NOMO-1 (cell line): ENCODE data around the gene SVIL.
"Not testable (repeated sequence)": the region's sequence is repeated elsewhere in the genome, so short reads cannot be mapped to it uniquely, and the experiment has no call there.

ENCODE experiments used
- DNase-seq, 2 experiments: peaks; one replicate each; lab custom pipeline; 2025; ENCODE audit not compliant: unreplicated experiment in 2 of 2; lab: John Stamatoyannopoulos, UW

SVIL gene

GRCh38 chr10:29649561-29650551 lies 15.1 kb upstream of the SVIL start:
- DNase-seq, result no peak

GRCh38 chr10:29648983-29649268 lies 14.2 kb upstream of the SVIL start:
- no peak for DNase-seq

- DNase-seq, result no peak
Observed at GRCh38 chr10:29648114-29648982, 13.6 kb upstream of the SVIL start.

GRCh38 chr10:29647478-29647877 lies 12.7 kb upstream of the SVIL start:
- no peak for DNase-seq

- no peak for DNase-seq
Observed at GRCh38 chr10:29646960-29647461, 12.2 kb upstream of the SVIL start.

- DNase-seq, result no peak
Observed at GRCh38 chr10:29646238-29646902, 11.6 kb upstream of the SVIL start.

GRCh38 chr10:29643771-29644501 lies 9.2 kb upstream of the SVIL start:
- no peak for DNase-seq

GRCh38 chr10:29642990-29643389 lies 8.2 kb upstream of the SVIL start:
- DNase-seq, result no peak

- no peak for DNase-seq
Observed at GRCh38 chr10:29637537-29637936, 2.8 kb upstream of the SVIL start.

GRCh38 chr10:29636178-29636577 lies 1.4 kb upstream of the SVIL start:
- peak; percentile 45 to 80 for DNase-seq

GRCh38 chr10:29635711-29636144 lies 957 bp upstream of the SVIL start:
- DNase-seq, result no peak

- no peak for DNase-seq
Observed at GRCh38 chr10:29634105-29634504, 666 bp downstream of the SVIL start.

- no peak for DNase-seq
Observed at GRCh38 chr10:29631049-29631339, 3.8 kb downstream of the SVIL start.

GRCh38 chr10:29630205-29631048 lies 4.3 kb downstream of the SVIL start:
- DNase-seq, result peak; percentile 35 to 85

- no peak for DNase-seq
Observed at GRCh38 chr10:29628912-29629526, 5.8 kb downstream of the SVIL start.

- no peak for DNase-seq
Observed at GRCh38 chr10:29628311-29628710, 6.5 kb downstream of the SVIL start.

GRCh38 chr10:29627201-29628132 lies 7.3 kb downstream of the SVIL start:
- DNase-seq, result no peak

GRCh38 chr10:29624357-29624756 lies 10.4 kb downstream of the SVIL start:
- not testable (repeated sequence) for DNase-seq
